ENCODE measurements around the gene CHST9.

DNA sequence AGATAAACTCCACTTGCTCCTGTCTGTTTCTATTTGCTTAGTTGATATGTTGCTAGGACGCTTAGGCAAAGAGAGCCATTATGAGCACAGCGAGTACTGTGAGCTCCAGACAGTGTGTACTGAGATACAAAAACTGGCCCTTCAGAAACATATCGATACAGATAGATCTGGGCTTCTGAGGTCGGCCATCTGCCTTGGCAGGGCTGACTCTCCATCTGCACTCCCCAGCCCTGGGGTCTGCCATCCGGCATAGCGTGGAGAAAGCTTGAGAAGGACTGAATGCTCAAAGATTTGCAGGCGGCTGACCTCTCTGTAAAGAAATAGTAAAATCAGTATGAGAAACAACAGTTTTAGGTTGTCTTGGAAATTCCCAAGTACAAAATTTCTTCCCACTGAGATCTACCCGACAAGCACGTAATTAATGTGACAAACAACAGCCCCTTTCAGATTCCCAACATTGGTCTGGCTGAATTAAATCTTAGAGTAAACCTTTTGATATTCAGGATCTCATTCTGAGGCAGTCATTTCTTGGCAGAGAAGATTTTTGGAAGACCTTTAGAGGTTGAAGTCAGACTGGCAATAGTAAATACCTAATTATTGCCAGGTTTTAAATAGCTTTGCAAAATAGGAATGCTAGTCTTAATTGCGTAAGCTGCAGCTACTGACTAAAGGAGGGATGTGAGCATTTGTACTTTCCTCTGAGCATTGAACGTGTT, 127.4 kb downstream of the CHST9 start:
- TF ChIP-seq CTCF (IDR thresholded peaks at IDR 0.05): no peak
- no peak for TF ChIP-seq POLR2A (IDR thresholded peaks at IDR 0.05)
- peak; percentile 58 for TF ChIP-seq POLR2AphosphoS5 (IDR thresholded peaks at IDR 0.05)

Measured in prostate gland (tissue), 2 donors.